IPS-15b (cell line): ENCODE measurements around the gene ADCYAP1R1.

Source experiments
- H3K27me3 ChIP-seq: one replicate; pipeline ENCODE4 v1.6.1; 2013; ENCODE audit warnings: low read length; ENCODE audit not compliant: control insufficient read depth, insufficient read depth
- H3K36me3 ChIP-seq: one replicate; pipeline ENCODE4 v1.6.1; 2013; ENCODE audit warnings: low read length; ENCODE audit not compliant: control insufficient read depth, insufficient read depth
- H3K4me1 ChIP-seq: one replicate; pipeline ENCODE4 v1.6.1; 2013; ENCODE audit warnings: mild to moderate bottlenecking, low read length; ENCODE audit not compliant: control insufficient read depth, insufficient read depth
- H3K4me3 ChIP-seq: one replicate; pipeline ENCODE4 v1.5.1; 2013; ENCODE audit warnings: low read depth, low read length
- H3K9ac ChIP-seq: one replicate; pipeline ENCODE4 v1.6.1; 2013; ENCODE audit warnings: low read depth, mild to moderate bottlenecking, low read length
- H3K9me3 ChIP-seq: one replicate; pipeline ENCODE4 v1.6.1; 2013; ENCODE audit warnings: mild to moderate bottlenecking, low read length; ENCODE audit not compliant: control insufficient read depth, insufficient read depth

Gene ADCYAP1R1

GRCh38 chr7:31080763-31081162 lies 28.7 kb downstream of the ADCYAP1R1 start:
- Histone ChIP-seq H3K36me3 (peaks cover 5% of the 10 kb centered on the region), H3K4me3 (no peak overlapping the region), H3K4me1 (no peaks in the 10 kb centered on the region), H3K9ac (no peak overlapping the region), H3K27me3 (no peaks in the 10 kb centered on the region), H3K9me3 (no peaks in the 10 kb centered on the region)

- Histone ChIP-seq H3K36me3 (peaks cover 5% of the 10 kb centered on the region), H3K4me1 (no peaks in the 10 kb centered on the region), H3K4me3 (no peak overlapping the region), H3K9me3 (no peaks in the 10 kb centered on the region), H3K9ac (no peak overlapping the region), H3K27me3 (no peaks in the 10 kb centered on the region)
These were observed 29.9 kb downstream of the ADCYAP1R1 start for GRCh38 chr7:31082017-31082416.

GRCh38 chr7:31082447-31082846 lies 30.3 kb downstream of the ADCYAP1R1 start:
- H3K9me3 ChIP-seq: no peaks in the 10 kb centered on the region
- H3K4me3 ChIP-seq: no peak overlapping the region
- no peaks in the 10 kb centered on the region for H3K4me1 ChIP-seq
- H3K27me3 ChIP-seq: no peaks in the 10 kb centered on the region
- H3K9ac ChIP-seq: no peak overlapping the region
- H3K36me3 ChIP-seq: peaks cover 5% of the 10 kb centered on the region

- no peak overlapping the region for H3K9ac ChIP-seq
- H3K4me3 ChIP-seq: no peak overlapping the region
- no peaks in the 10 kb centered on the region for H3K9me3 ChIP-seq
- peaks cover 5% of the 10 kb centered on the region for H3K36me3 ChIP-seq
- no peaks in the 10 kb centered on the region for H3K4me1 ChIP-seq
- no peaks in the 10 kb centered on the region for H3K27me3 ChIP-seq
These were observed 31.2 kb downstream of the ADCYAP1R1 start for GRCh38 chr7:31083210-31083786.

GRCh38 chr7:31084226-31084625 lies 32.1 kb downstream of the ADCYAP1R1 start:
- Histone ChIP-seq H3K9ac (no peak overlapping the region), H3K4me3 (no peak overlapping the region), H3K9me3 (no peaks in the 10 kb centered on the region), H3K27me3 (no peaks in the 10 kb centered on the region), H3K4me1 (no peaks in the 10 kb centered on the region), H3K36me3 (peaks cover 5% of the 10 kb centered on the region)

GRCh38 chr7:31087351-31087750 lies 35.2 kb downstream of the ADCYAP1R1 start:
- no peaks in the 10 kb centered on the region for H3K9me3 ChIP-seq
- no peaks in the 10 kb centered on the region for H3K4me1 ChIP-seq
- H3K4me3 ChIP-seq: no peak overlapping the region
- H3K36me3 ChIP-seq: peaks cover 5% of the 10 kb centered on the region
- H3K27me3 ChIP-seq: no peaks in the 10 kb centered on the region
- no peak overlapping the region for H3K9ac ChIP-seq

GRCh38 chr7:31091924-31092434 lies 39.9 kb downstream of the ADCYAP1R1 start:
- no peaks in the 10 kb centered on the region for H3K4me1 ChIP-seq
- no peak overlapping the region for H3K9ac ChIP-seq
- no peak overlapping the region for H3K4me3 ChIP-seq
- H3K9me3 ChIP-seq: no peaks in the 10 kb centered on the region
- H3K36me3 ChIP-seq: no peaks in the 10 kb centered on the region
- no peaks in the 10 kb centered on the region for H3K27me3 ChIP-seq

- H3K9ac ChIP-seq: no peak overlapping the region
- H3K27me3 ChIP-seq: no peaks in the 10 kb centered on the region
- no peaks in the 10 kb centered on the region for H3K4me1 ChIP-seq
- H3K9me3 ChIP-seq: no peaks in the 10 kb centered on the region
- no peak overlapping the region for H3K4me3 ChIP-seq
- no peaks in the 10 kb centered on the region for H3K36me3 ChIP-seq
These were observed 40.5 kb downstream of the ADCYAP1R1 start for GRCh38 chr7:31092606-31093005.

- no peak overlapping the region for H3K9ac ChIP-seq
- no peak overlapping the region for H3K4me3 ChIP-seq
- H3K9me3 ChIP-seq: no peaks in the 10 kb centered on the region
- no peaks in the 10 kb centered on the region for H3K36me3 ChIP-seq
- H3K27me3 ChIP-seq: no peaks in the 10 kb centered on the region
- H3K4me1 ChIP-seq: no peaks in the 10 kb centered on the region
These were observed 41.2 kb downstream of the ADCYAP1R1 start for GRCh38 chr7:31093282-31093681.

GRCh38 chr7:31094271-31094670 lies 42.2 kb downstream of the ADCYAP1R1 start:
- no peak overlapping the region for H3K9ac ChIP-seq
- no peaks in the 10 kb centered on the region for H3K4me1 ChIP-seq
- no peak overlapping the region for H3K4me3 ChIP-seq
- no peaks in the 10 kb centered on the region for H3K36me3 ChIP-seq
- H3K27me3 ChIP-seq: no peaks in the 10 kb centered on the region
- H3K9me3 ChIP-seq: no peaks in the 10 kb centered on the region

GRCh38 chr7:31095286-31096197 lies 43.4 kb downstream of the ADCYAP1R1 start:
- no peaks in the 10 kb centered on the region for H3K9me3 ChIP-seq
- H3K36me3 ChIP-seq: no peaks in the 10 kb centered on the region
- H3K4me3 ChIP-seq: no peak overlapping the region
- H3K4me1 ChIP-seq: no peaks in the 10 kb centered on the region
- H3K27me3 ChIP-seq: no peaks in the 10 kb centered on the region
- H3K9ac ChIP-seq: no peak overlapping the region
